SK-N-SH (cell line): ENCODE results near the gene KCNJ9. TPM values are rescaled to one million over a fixed set of nuclear protein-coding genes. Genes with fewer than 3 reads are reported as not detected.

ENCODE experiments used
- CTCF ChIA-PET: fragments of 300-600, 350-600 bp; formaldehyde crosslinking; extraction: SDS; loops from one replicate; lab custom pipeline; 2021; lab: Yijun Ruan, JAX
- POLR2A ChIA-PET: fragments of 350-600 bp; sonication (Branson Sonifier 250); formaldehyde crosslinking; extraction: SDS; loops from one replicate; lab custom pipeline; 2020; ENCODE audit warnings: antibody characterized with exemption, inconsistent platforms; lab: Yijun Ruan, JAX
- DNase-seq: peaks from one replicate; pipeline ENCODE4 v3.0.0; 2012
- H2AFZ ChIP-seq: fragments of 200-600 bp; sonication (generic); 2 replicates; pipeline ENCODE4 v1.8.1; 2016; ENCODE audit warnings: antibody characterized with exemption, mild to moderate bottlenecking, low read depth
- H3F3A ChIP-seq: fragments of 200-600 bp; sonication (generic); replicated peaks from 2 replicates; pipeline ENCODE3; 2016; ENCODE audit warnings: antibody characterized with exemption, mild to moderate bottlenecking; ENCODE audit not compliant: insufficient read depth
- H3K27ac ChIP-seq, 2 experiments: fragments of 200-500 bp in 1 of 2; fragments of 200-600 bp in 1 of 2; sonication (Bioruptor generic) in 1 of 2; sonication (generic), shearing (Covaris generic) in 1 of 2; 2 replicates each; pipeline versions ENCODE4 v1.5.1 to v1.6.1; 2014 to 2016; ENCODE audit warnings: low read depth in 2 of 2, inconsistent platforms in 1 of 2, low read length in 1 of 2, mild to moderate bottlenecking in 1 of 2, mixed read lengths in 1 of 2
- H3K27me3 ChIP-seq: fragments of 200-600 bp; sonication (generic), shearing (Covaris generic); 2 replicates; pipeline ENCODE4 v1.6.1; 2016; ENCODE audit warnings: mixed run types; ENCODE audit not compliant: insufficient read depth
- H3K36me3 ChIP-seq, 2 experiments: fragments of 200-500 bp in 1 of 2; fragments of 200-600 bp in 1 of 2; sonication (Bioruptor generic) in 1 of 2; sonication (generic) in 1 of 2; replicated peaks in 1 of 2; 2 replicates each; pipeline versions ENCODE3 to v1.5.1; 2014 to 2016; ENCODE audit warnings: low read length in 1 of 2, mild to moderate bottlenecking in 1 of 2; ENCODE audit not compliant: insufficient read depth in 2 of 2, control insufficient read depth in 1 of 2
- H3K4me1 ChIP-seq, 2 experiments: fragments of 200-500 bp in 1 of 2; fragments of 200-600 bp in 1 of 2; sonication (Bioruptor generic) in 1 of 2; sonication (generic), shearing (Covaris generic) in 1 of 2; 2 replicates each; pipeline versions ENCODE4 v1.5.1 to v1.6.1; 2014 to 2016; ENCODE audit warnings: low read depth in 1 of 2, low read length in 1 of 2, mixed run types in 1 of 2; ENCODE audit not compliant: insufficient read depth in 2 of 2, control insufficient read depth in 1 of 2
- H3K4me2 ChIP-seq: fragments of 200-600 bp; sonication (generic), shearing (Covaris generic); 2 replicates; pipeline ENCODE4 v1.6.1; 2017; ENCODE audit warnings: mixed run types
- H3K4me3 ChIP-seq, 2 experiments: fragments of 200-500 bp in 1 of 2; fragments of 200-600 bp in 1 of 2; sonication (Bioruptor generic) in 1 of 2; sonication (generic), shearing (Covaris generic) in 1 of 2; 2 replicates each; pipeline versions ENCODE4 v1.5.1 to v1.8.1; 2014 to 2016; ENCODE audit warnings: low read depth in 2 of 2, inconsistent platforms in 1 of 2, low read length in 1 of 2, mild to moderate bottlenecking in 1 of 2, mixed read lengths in 1 of 2, moderate library complexity in 1 of 2
- H3K79me2 ChIP-seq: fragments of 200-600 bp; sonication (generic); 2 replicates; pipeline ENCODE4 v1.8.1; 2017; ENCODE audit warnings: mild to moderate bottlenecking; ENCODE audit not compliant: insufficient read depth
- H3K9ac ChIP-seq: fragments of 200-600 bp; sonication (generic); 2 replicates; pipeline ENCODE4 v1.6.1; 2017; ENCODE audit warnings: mixed run types
- H3K9me2 ChIP-seq: fragments of 200-600 bp; sonication (generic); 2 replicates; pipeline ENCODE4 v1.6.1; 2017; ENCODE audit warnings: mixed run types
- H3K9me3 ChIP-seq: fragments of 200-600 bp; sonication (generic); 2 replicates; pipeline ENCODE4 v1.6.1; 2017; ENCODE audit warnings: mixed run types, mild to moderate bottlenecking, moderate library complexity
- H4K20me1 ChIP-seq: fragments of 200-600 bp; sonication (generic); 2 replicates; pipeline ENCODE4 v1.6.1; 2017; ENCODE audit warnings: mild to moderate bottlenecking, mixed run types; ENCODE audit not compliant: insufficient read depth
- CHD2 ChIP-seq: fragments of 150-350 bp; IDR thresholded peaks from 2 replicates; pipeline ENCODE4 v1.6.1; 2018; ENCODE audit warnings: low read length; ENCODE audit not compliant: partially characterized antibody
- FOXJ3 ChIP-seq: sonication (generic); formaldehyde crosslinking; IDR thresholded peaks from 2 replicates; pipeline ENCODE4 v1.5.1; 2020; ENCODE audit warnings: mild to moderate bottlenecking, missing genetic modification reagents
- FOXM1 ChIP-seq: IDR thresholded peaks from 2 replicates; pipeline ENCODE4 v1.4.0; 2012; ENCODE audit warnings: low read depth, mild to moderate bottlenecking
- GABPA ChIP-seq: IDR thresholded peaks from 2 replicates; pipeline ENCODE4 v1.4.0; 2012; ENCODE audit warnings: low read depth, mild to moderate bottlenecking
- MXI1 ChIP-seq: IDR thresholded peaks from 2 replicates; pipeline ENCODE4 v1.6.1; 2012; ENCODE audit warnings: mild to moderate bottlenecking, low read depth, low read length, improper control_type of control experiment
- POLR2AphosphoS5 ChIP-seq: IDR thresholded peaks from 2 replicates; pipeline ENCODE4 v1.6.1; 2012; ENCODE audit warnings: low read depth, low read length
- RAD21 ChIP-seq: IDR thresholded peaks from 2 replicates; pipeline ENCODE4 v1.6.1; 2012; ENCODE audit warnings: mild to moderate bottlenecking, low read length
- RCOR1 ChIP-seq: fragments of 150-350 bp; IDR thresholded peaks from 2 replicates; pipeline ENCODE4 v1.6.1; 2017; ENCODE audit warnings: antibody characterized with exemption, low read length
- RXRA ChIP-seq: IDR thresholded peaks from 2 replicates; pipeline ENCODE4 v1.4.0; 2012; ENCODE audit warnings: low read depth, mild to moderate bottlenecking, borderline replicate concordance
- SMC3 ChIP-seq: IDR thresholded peaks from 2 replicates; pipeline ENCODE4 v1.6.1; 2012; ENCODE audit warnings: low read depth, low read length, improper control_type of control experiment
- YY1 ChIP-seq: IDR thresholded peaks from 2 replicates; pipeline ENCODE4 v1.4.0; 2012; ENCODE audit warnings: low read depth, mild to moderate bottlenecking
- WGBS: methylation state at CpG from one replicate; pipeline ENCODE4 v1.1.6; 2017; ENCODE audit warnings: low lambda C conversion rate; 5-methylcytosine and 5-hydroxymethylcytosine counted together
- polyA plus RNA-seq, 3 experiments: library from polyadenylated mRNA; depleted of rRNA; stranded (reverse); fragments of >200 nt; gene quantifications; 2 replicates each; pipeline ENCODE4 v1.2.3, GENCODE V29; 2012
- TF ChIP-seq, protein P1 (sequence below): fragments of 200-600 bp; sonication (generic); IDR thresholded peaks from 2 replicates; pipeline ENCODE4 v1.6.1; 2017; ENCODE audit warnings: antibody characterized with exemption, mild to moderate bottlenecking, moderate library complexity
- TF ChIP-seq, protein P2 (sequence below): fragments of 150-350 bp; IDR thresholded peaks from 2 replicates; pipeline ENCODE4 v1.6.1; 2017; ENCODE audit warnings: antibody characterized with exemption, low read length, low read depth, borderline replicate concordance
- TF ChIP-seq, protein P3 (sequence below): fragments of 150-350 bp; IDR thresholded peaks from 2 replicates; pipeline ENCODE4 v1.6.1; 2016; ENCODE audit warnings: mild to moderate bottlenecking, low read depth, low read length
- TF ChIP-seq, protein P4 (sequence below): IDR thresholded peaks from 2 replicates; pipeline ENCODE4 v1.4.0; 2012; ENCODE audit warnings: low read depth
- TF ChIP-seq, protein P5 (sequence below): IDR thresholded peaks from 2 replicates; pipeline ENCODE4 v1.4.0; 2012; ENCODE audit warnings: low read depth, borderline replicate concordance

The KCNJ9 gene
- polyA plus RNA-seq, 1 of the 3 experiments (the other 2 are of a cell fraction), result 0.02 TPM

DNA sequence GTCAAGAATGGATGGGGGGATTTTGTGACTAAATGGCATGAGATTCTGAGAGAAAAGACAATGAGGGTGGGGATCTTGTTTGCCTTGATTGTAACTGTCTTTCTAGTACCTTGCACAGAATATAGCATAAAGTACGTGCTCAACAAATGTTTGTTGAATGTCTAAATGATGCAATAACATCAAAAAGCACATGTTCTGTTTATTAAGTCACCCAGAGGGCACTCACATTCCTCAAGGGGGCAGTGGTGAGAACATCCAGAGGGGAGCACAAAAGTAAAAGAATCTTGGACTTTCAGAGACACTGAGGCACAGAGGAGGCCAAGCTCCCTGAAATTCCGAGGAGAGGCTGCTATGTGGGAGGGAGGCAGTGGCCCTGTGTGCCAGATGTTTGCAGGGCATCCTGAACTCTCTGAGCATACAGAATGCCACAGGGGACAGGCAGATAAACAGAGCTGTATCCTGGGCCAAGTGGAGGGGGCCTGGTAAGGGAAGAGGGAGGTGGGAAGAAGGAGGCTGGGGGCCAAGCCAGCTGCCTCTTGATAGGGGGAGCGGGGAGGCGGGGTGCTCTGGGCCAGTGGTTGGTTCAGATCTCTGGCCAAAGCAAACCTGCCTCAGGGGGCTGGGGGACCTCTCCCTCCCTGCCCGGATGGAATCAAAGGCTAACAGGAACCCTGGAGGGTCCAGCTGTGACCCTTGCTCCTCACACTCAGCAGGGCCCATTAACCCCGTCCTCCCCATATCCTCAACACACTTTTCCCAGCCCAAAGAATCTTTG is 27.7 kb downstream of the KCNJ9 start:
- H3K79me2 ChIP-seq, result no peaks in the 10 kb centered on the region
- H3K36me3 ChIP-seq, result no peaks in the 10 kb centered on the region
- H3K4me2 ChIP-seq, result no peak overlapping the region
- no peaks in the 10 kb centered on the region for H3F3A ChIP-seq
- CTCF ChIA-PET, result interaction anchor here (0.6 to 3.5 kb wide), 21 partner anchors 8 to 194 kb away, joined by 3 to 19 read pairs (median 4); partner anchors contain the start of genes IGSF8 and KCNJ9
- no peaks in the 10 kb centered on the region for H4K20me1 ChIP-seq
- POLR2A ChIA-PET, result interaction anchor here (1.1 kb wide), 1 partner anchor 97 kb away, joined by 3 read pairs; no protein-coding TSS in a partner anchor
- 0 out of 2 replicates have a peak, but pooled peaks cover 3% of the 10 kb centered on the region for H3K27me3 ChIP-seq
- H3K4me1 ChIP-seq, result peaks cover 0 to 9% of the 10 kb centered on the region in 2 experiments; a peak in 1 of 4 replicates
- DNase-seq, result peak; percentile 63
- no peak overlapping the region for H3K9ac ChIP-seq
- H2AFZ ChIP-seq, result no peak overlapping the region
- H3K27ac ChIP-seq, result no peak overlapping the region
- H3K9me3 ChIP-seq, result no peaks in the 10 kb centered on the region
- WGBS, result 39% methylated on average over 6 of the region's 6 CpGs
- H3K4me3 ChIP-seq, result no peak overlapping the region
- TF ChIP-seq RAD21 (no peak), RXRA (no peak), SMC3 (peak; percentile 10; the same call in 1 of the 2 replicates), RCOR1 (no peak), FOXJ3 (CRISPR knock-in tag) (0 out of 2 replicates have a peak, but pooled peaks have one; percentile 27)
- TF ChIP-seq, protein P1, sequence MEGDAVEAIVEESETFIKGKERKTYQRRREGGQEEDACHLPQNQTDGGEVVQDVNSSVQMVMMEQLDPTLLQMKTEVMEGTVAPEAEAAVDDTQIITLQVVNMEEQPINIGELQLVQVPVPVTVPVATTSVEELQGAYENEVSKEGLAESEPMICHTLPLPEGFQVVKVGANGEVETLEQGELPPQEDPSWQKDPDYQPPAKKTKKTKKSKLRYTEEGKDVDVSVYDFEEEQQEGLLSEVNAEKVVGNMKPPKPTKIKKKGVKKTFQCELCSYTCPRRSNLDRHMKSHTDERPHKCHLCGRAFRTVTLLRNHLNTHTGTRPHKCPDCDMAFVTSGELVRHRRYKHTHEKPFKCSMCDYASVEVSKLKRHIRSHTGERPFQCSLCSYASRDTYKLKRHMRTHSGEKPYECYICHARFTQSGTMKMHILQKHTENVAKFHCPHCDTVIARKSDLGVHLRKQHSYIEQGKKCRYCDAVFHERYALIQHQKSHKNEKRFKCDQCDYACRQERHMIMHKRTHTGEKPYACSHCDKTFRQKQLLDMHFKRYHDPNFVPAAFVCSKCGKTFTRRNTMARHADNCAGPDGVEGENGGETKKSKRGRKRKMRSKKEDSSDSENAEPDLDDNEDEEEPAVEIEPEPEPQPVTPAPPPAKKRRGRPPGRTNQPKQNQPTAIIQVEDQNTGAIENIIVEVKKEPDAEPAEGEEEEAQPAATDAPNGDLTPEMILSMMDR, result peak; percentile 64
- TF ChIP-seq, protein P2, sequence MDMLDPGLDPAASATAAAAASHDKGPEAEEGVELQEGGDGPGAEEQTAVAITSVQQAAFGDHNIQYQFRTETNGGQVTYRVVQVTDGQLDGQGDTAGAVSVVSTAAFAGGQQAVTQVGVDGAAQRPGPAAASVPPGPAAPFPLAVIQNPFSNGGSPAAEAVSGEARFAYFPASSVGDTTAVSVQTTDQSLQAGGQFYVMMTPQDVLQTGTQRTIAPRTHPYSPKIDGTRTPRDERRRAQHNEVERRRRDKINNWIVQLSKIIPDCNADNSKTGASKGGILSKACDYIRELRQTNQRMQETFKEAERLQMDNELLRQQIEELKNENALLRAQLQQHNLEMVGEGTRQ, result no peak
- TF ChIP-seq, protein P3, sequence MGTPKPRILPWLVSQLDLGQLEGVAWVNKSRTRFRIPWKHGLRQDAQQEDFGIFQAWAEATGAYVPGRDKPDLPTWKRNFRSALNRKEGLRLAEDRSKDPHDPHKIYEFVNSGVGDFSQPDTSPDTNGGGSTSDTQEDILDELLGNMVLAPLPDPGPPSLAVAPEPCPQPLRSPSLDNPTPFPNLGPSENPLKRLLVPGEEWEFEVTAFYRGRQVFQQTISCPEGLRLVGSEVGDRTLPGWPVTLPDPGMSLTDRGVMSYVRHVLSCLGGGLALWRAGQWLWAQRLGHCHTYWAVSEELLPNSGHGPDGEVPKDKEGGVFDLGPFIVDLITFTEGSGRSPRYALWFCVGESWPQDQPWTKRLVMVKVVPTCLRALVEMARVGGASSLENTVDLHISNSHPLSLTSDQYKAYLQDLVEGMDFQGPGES, result no peak
- TF ChIP-seq, protein P4, sequence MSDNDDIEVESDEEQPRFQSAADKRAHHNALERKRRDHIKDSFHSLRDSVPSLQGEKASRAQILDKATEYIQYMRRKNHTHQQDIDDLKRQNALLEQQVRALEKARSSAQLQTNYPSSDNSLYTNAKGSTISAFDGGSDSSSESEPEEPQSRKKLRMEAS, result peak; percentile 53; the same call in 1 of the 2 replicates
- H3K9me2 ChIP-seq, result no peaks in the 10 kb centered on the region

DNA sequence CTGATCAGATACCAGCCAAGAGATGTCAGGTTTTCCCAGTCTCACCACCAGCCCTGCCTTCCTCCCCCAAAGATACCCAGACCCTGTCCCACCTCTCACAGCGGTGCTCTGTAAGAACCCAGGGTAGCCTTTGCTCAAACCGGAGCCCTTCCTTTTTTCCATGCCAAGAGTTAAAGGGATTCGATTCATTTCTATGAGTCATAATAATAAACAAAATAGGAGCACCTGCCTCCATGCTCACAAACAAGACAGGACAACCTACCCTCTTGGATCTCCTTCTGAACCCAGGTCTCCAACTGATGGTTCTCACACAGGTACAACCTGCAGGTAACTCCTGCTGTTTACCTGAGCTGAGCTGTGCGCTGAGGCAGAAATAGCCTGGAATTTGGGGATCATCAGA is 28.3 kb downstream of the KCNJ9 start:
- no peaks in the 10 kb centered on the region for H3K36me3 ChIP-seq
- H3K4me3 ChIP-seq, result no peak overlapping the region
- no peak overlapping the region for H2AFZ ChIP-seq
- no peak overlapping the region for H3K9ac ChIP-seq
- POLR2A ChIA-PET, result interaction anchor here (1.1 kb wide), 1 partner anchor 96 kb away, joined by 3 read pairs; no protein-coding TSS in a partner anchor
- no peaks in the 10 kb centered on the region for H3K9me3 ChIP-seq
- H3K4me1 ChIP-seq, result peaks cover 0 to 9% of the 10 kb centered on the region in 2 experiments; a peak in 1 of 4 replicates
- no peaks in the 10 kb centered on the region for H3F3A ChIP-seq
- no peak overlapping the region for H3K27ac ChIP-seq
- H3K79me2 ChIP-seq, result no peaks in the 10 kb centered on the region
- no peaks in the 10 kb centered on the region for H3K9me2 ChIP-seq
- H3K27me3 ChIP-seq, result 0 out of 2 replicates have a peak, but pooled peaks cover 3% of the 10 kb centered on the region
- 66% methylated on average over 4 of the region's 4 CpGs for WGBS
- H3K4me2 ChIP-seq, result no peak overlapping the region
- no peak for DNase-seq
- no peaks in the 10 kb centered on the region for H4K20me1 ChIP-seq
- CTCF ChIA-PET, result interaction anchor here (0.6 to 3.5 kb wide), 15 partner anchors 8 to 193 kb away, joined by 3 to 19 read pairs (median 4); partner anchors contain the start of genes IGSF8 and KCNJ9
- TF ChIP-seq FOXM1 (no peak), SMC3 (no peak), GABPA (no peak), CHD2 (no peak), MXI1 (no peak), YY1 (no peak), POLR2AphosphoS5 (no peak)
- TF ChIP-seq, protein P5, sequence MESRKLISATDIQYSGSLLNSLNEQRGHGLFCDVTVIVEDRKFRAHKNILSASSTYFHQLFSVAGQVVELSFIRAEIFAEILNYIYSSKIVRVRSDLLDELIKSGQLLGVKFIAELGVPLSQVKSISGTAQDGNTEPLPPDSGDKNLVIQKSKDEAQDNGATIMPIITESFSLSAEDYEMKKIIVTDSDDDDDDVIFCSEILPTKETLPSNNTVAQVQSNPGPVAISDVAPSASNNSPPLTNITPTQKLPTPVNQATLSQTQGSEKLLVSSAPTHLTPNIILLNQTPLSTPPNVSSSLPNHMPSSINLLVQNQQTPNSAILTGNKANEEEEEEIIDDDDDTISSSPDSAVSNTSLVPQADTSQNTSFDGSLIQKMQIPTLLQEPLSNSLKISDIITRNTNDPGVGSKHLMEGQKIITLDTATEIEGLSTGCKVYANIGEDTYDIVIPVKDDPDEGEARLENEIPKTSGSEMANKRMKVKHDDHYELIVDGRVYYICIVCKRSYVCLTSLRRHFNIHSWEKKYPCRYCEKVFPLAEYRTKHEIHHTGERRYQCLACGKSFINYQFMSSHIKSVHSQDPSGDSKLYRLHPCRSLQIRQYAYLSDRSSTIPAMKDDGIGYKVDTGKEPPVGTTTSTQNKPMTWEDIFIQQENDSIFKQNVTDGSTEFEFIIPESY, result no peak
- TF ChIP-seq, protein P3, result no peak
- TF ChIP-seq, protein P2, result no peak
